GM12892 (cell line): ENCODE measurements around the gene PHLPP2.

Experiments
- POLR2A ChIP-seq: IDR thresholded peaks from 2 replicates; pipeline ENCODE4 v1.6.1; 2011; ENCODE audit warnings: low read depth, low read length, control low read depth
- POLR2AphosphoS5 ChIP-seq: IDR thresholded peaks from 2 replicates; pipeline ENCODE4 v1.6.1; 2011; ENCODE audit warnings: low read depth, low read length, control low read depth
- TAF1 ChIP-seq: IDR thresholded peaks from 2 replicates; pipeline ENCODE4 v1.6.1; 2011; ENCODE audit warnings: low read depth, mild to moderate bottlenecking, control low read depth, low read length, borderline replicate concordance

- TF ChIP-seq TAF1 (no peak), POLR2AphosphoS5 (no peak), POLR2A (no peak)
Observed at GRCh38 chr16:71672125-71672524, 52.4 kb downstream of the PHLPP2 start.
